CMK (cell line): ENCODE data around the gene CFAP410.
"Not testable (repeated sequence)": the region's sequence is repeated elsewhere in the genome, so short reads cannot be mapped to it uniquely, and the experiment has no call there.

Source experiments
- DNase-seq: peaks from one replicate; pipeline ENCODE4 v3.0.0-alpha.2; 2010; ENCODE audit warnings: low read depth

The CFAP410 gene

GRCh38 chr21:44285138-44285992 lies 53.8 kb downstream of the CFAP410 start, which contains the start of gene AIRE:
Gene AIRE, plus strand, starts transcription at chr21:44285876. Its CDS starts 131 bp downstream, at chr21:44286007.
- DNase-seq = no peak

- no peak for DNase-seq
Observed at GRCh38 chr21:44283948-44284347, 55.2 kb downstream of the CFAP410 start.

GRCh38 chr21:44283211-44283785 lies 55.9 kb downstream of the CFAP410 start:
- DNase-seq = not testable (repeated sequence)

GRCh38 chr21:44282370-44282769 lies 56.8 kb downstream of the CFAP410 start:
- DNase-seq = no peak

GRCh38 chr21:44281801-44282200 lies 57.4 kb downstream of the CFAP410 start:
- no peak for DNase-seq

- DNase-seq = no peak
Observed at GRCh38 chr21:44279354-44280260, 59.6 kb downstream of the CFAP410 start.
